Measurements from ENCODE around the gene SORL1.
A peak's percentile ranks its signal among the peaks of the same experiment; 100 is the strongest.

SORL1 gene

GRCh38 chr11:121596195-121597155, 144.4 kb downstream of the SORL1 start:
- DNase-seq (ENCODE audit: low read depth), result peak; percentile 92
- TF ChIP-seq CTCF (conservative IDR thresholded peaks at IDR 0.05; ENCODE audit: low read depth, low read length), result no peak
- no peak overlapping the region for H3K4me3 ChIP-seq (ENCODE audit: low read length)

GRCh38 chr11:121603316-121603715, 151.2 kb downstream of the SORL1 start:
- no peak for DNase-seq (ENCODE audit: low read depth)
- H3K4me3 ChIP-seq (ENCODE audit: low read length), result no peak overlapping the region
- TF ChIP-seq CTCF (conservative IDR thresholded peaks at IDR 0.05; ENCODE audit: low read depth, low read length), result no peak

- TF ChIP-seq CTCF (conservative IDR thresholded peaks at IDR 0.05; ENCODE audit: low read depth, low read length), result no peak
- H3K4me3 ChIP-seq (ENCODE audit: low read length), result no peak overlapping the region
- DNase-seq (ENCODE audit: low read depth), result no peak
These were observed 152.0 kb downstream of the SORL1 start for GRCh38 chr11:121604152-121604551.

GRCh38 chr11:121606354-121606753, 154.2 kb downstream of the SORL1 start:
- no peak for DNase-seq (ENCODE audit: low read depth)
- H3K4me3 ChIP-seq (ENCODE audit: low read length), result no peak overlapping the region
- TF ChIP-seq CTCF (conservative IDR thresholded peaks at IDR 0.05; ENCODE audit: low read depth, low read length), result no peak

- TF ChIP-seq CTCF (conservative IDR thresholded peaks at IDR 0.05; ENCODE audit: low read depth, low read length), result no peak
These were observed 155.2 kb downstream of the SORL1 start for GRCh38 chr11:121607341-121607740.

GRCh38 chr11:121608545-121609098, 156.5 kb downstream of the SORL1 start:
- no peak for DNase-seq (ENCODE audit: low read depth)
- no peak overlapping the region for H3K4me3 ChIP-seq (ENCODE audit: low read length)
- no peak for TF ChIP-seq CTCF (conservative IDR thresholded peaks at IDR 0.05; ENCODE audit: low read depth, low read length)

More at GRCh38 chr11:121607341-121607740, 155.2 kb downstream of the SORL1 start:
- no peak for DNase-seq (ENCODE audit: low read depth)
- no peak overlapping the region for H3K4me3 ChIP-seq (ENCODE audit: low read length)

Measured in retinal pigment epithelial cell (primary cell).